Activated CD4-positive, alpha-beta T cell treated with anti-CD3 and anti-CD28 coated beads, Interleukin-2, amount 50 U/mL, for 4 hours (primary cell): ENCODE data around the gene TCF25.
A peak's percentile ranks its signal among the peaks of the same experiment; 100 is the strongest.
"Not testable (repeated sequence)": the region's sequence is repeated elsewhere in the genome, so short reads cannot be mapped to it uniquely, and the experiment has no call there.

Source experiments
- DNase-seq, 2 experiments: peaks; one replicate each; pipeline ENCODE4 v3.0.0-alpha.2; 2020

The TCF25 gene

GRCh38 chr16:89844739-89845339 is 28.6 kb upstream of the TCF25 start:
- no peak for DNase-seq

- DNase-seq, result no peak
These were observed 28.0 kb upstream of the TCF25 start for GRCh38 chr16:89845417-89845816.

- DNase-seq, result no peak
These were observed 26.1 kb upstream of the TCF25 start for GRCh38 chr16:89847051-89847939.

GRCh38 chr16:89847940-89848297 is 25.5 kb upstream of the TCF25 start:
- no peak for DNase-seq

GRCh38 chr16:89848974-89849373 is 24.4 kb upstream of the TCF25 start:
- no peak for DNase-seq

- DNase-seq, result no peak
These were observed 19.9 kb upstream of the TCF25 start for GRCh38 chr16:89853306-89853993.

- no peak for DNase-seq
These were observed 18.0 kb upstream of the TCF25 start for GRCh38 chr16:89855301-89855945.

- DNase-seq, result no peak
These were observed 17.4 kb upstream of the TCF25 start for GRCh38 chr16:89855986-89856385.

GRCh38 chr16:89858973-89859614 is 14.3 kb upstream of the TCF25 start:
- DNase-seq, result no peak

- DNase-seq, result no peak
These were observed 13.8 kb upstream of the TCF25 start for GRCh38 chr16:89859615-89860007.

GRCh38 chr16:89860747-89861304 is 12.6 kb upstream of the TCF25 start:
- peak; percentile 66 for DNase-seq

GRCh38 chr16:89861648-89862047 is 11.7 kb upstream of the TCF25 start:
- DNase-seq, result no peak

- DNase-seq, result no peak
These were observed 10.7 kb upstream of the TCF25 start for GRCh38 chr16:89862732-89863131.

GRCh38 chr16:89863741-89864526 is 9.5 kb upstream of the TCF25 start:
- no peak for DNase-seq

GRCh38 chr16:89864527-89864820 is 8.9 kb upstream of the TCF25 start:
- no peak for DNase-seq

GRCh38 chr16:89867918-89868317 is 5.5 kb upstream of the TCF25 start:
- DNase-seq, result no peak

- DNase-seq, result no peak
These were observed 3.5 kb upstream of the TCF25 start for GRCh38 chr16:89869911-89870310.

- no peak for DNase-seq
These were observed 3.0 kb upstream of the TCF25 start for GRCh38 chr16:89870440-89870839.

GRCh38 chr16:89871895-89872294 is 1.5 kb upstream of the TCF25 start:
- no peak for DNase-seq

GRCh38 chr16:89873972-89874689 is 739 bp downstream of the TCF25 start:
- peak; percentile 94 to 95 for DNase-seq

GRCh38 chr16:89879123-89879522 is 5.7 kb downstream of the TCF25 start:
- not testable (repeated sequence) for DNase-seq
